ACHN (cell line): ENCODE measurements around the gene C22orf42.

Experiments
- DNase-seq: peaks from one replicate; pipeline ENCODE4 v3.0.0-alpha.2; 2015
- in situ Hi-C: cut with HindIII; loops from 2 replicates; pipeline ENCODE4 v1.10.0; 2017; ENCODE audit warnings: low sequenced_read_pairs, low pct_ligation_motif_present, low pct_unique_long_range_greater_than_20kb

Gene C22orf42

DNA sequence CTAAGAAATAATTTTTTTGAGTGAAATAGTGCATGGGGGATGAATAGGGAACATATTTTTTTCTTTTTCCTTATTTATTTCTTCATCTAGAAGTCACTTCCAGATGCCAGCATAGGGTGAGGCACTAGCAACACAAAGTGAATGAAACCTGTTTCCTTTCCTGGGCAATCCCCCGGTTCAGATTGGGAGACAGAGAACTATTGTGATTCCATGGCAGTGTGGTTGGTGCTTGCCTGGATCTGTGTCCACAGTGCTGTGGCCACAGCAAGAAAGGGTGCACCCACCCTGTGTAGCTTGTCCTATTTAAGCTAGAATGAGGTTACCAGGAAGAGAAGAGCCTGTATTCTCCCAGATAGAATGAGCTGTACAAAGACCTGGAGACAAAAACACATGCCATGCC is 58.4 kb downstream of the C22orf42 start:
- in situ Hi-C loops: no loop called here
- DNase-seq: no peak
